Measurements from ENCODE around the gene KIF16B.

The KIF16B gene

GRCh38 chr20:16392346-16392745, 180.9 kb downstream of the KIF16B start:
- DNase-seq = no peak

DNA sequence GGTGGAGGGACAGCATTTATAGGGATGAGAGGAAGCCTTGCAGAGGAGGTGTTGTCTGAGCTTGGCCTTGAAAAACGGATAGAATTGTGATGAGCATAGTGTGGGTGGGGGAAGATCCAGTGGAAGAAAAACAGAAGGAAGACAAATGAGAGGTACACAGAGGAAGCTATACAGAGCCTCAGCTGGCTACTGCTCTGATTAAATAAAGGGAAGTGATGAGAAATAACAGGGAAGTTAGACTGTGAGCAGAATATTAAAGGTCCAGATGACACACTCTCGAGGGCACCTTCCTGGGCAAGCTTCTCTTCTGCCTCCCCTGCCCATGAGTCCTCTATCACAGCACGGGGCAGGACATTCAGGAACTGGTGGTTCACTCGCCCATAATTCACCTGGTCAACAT, 182.3 kb downstream of the KIF16B start:
- no peak for DNase-seq

DNA sequence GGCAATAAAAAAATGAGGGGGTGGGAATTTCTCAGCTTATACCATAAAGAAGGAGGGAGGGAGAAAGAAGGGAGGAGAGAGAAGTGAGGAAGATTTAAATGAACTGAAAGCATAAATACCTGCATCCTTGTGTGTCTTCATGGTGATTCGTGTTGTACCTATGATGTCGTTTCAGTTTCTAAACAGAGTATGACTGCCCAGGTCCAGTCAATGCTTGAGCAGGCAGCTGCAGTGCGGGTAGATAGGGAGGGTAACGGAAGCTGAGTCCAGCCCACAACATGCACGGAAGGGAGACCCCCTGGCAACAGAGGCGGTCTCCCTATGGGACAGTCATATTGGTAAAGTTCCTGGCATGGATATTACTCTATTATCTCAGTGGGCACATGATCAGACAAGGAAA, 184.5 kb downstream of the KIF16B start:
- DNase-seq = no peak

GRCh38 chr20:16387666-16388065, 185.6 kb downstream of the KIF16B start:
- no peak for DNase-seq

DNA sequence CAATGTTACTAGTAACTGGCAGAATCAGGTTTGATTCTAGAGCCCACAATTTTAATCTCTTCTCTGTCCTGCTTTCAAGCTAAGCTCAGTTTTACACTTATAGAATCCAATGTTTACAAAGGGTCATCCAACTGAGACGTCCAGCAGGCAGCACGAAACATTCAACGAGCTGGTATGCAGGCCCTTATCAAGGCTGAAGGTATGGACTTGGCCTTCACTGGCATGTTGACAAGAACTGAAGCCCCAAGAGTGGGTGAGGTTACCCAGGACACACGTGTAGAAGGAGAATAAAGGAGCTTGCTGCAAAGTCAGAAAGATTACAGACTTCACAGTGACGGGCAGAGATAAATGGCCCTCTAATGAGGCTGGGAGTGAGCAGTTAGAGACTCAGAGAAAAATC, 187.4 kb downstream of the KIF16B start:
- no peak for DNase-seq

GRCh38 chr20:16385462-16385861, 187.8 kb downstream of the KIF16B start:
- no peak for DNase-seq

DNA sequence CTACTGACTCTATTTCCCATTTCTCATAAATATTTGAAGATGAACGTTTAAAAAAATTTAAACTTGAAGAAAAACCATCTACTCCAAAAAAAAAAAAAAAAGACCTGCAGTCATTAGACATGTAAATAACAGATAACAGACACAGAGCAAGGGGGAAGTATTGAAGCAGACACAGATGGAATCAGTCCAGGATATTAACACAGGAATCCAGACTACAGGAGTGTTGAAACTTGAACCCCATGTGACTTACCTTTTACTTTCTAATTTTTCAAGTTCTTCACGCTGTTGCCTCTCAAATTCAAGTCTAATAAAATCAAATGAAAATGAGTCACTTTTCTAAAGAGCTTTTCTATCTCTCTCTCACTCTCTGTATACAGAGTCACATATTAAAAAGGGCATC, 191.8 kb downstream of the KIF16B start:
- no peak for DNase-seq

GRCh38 chr20:16378712-16379370, 194.4 kb downstream of the KIF16B start:
- DNase-seq = no peak

GRCh38 chr20:16378122-16378521, 195.1 kb downstream of the KIF16B start:
- DNase-seq = no peak

GRCh38 chr20:16369441-16369840, 203.8 kb downstream of the KIF16B start:
- DNase-seq = no peak

DNA sequence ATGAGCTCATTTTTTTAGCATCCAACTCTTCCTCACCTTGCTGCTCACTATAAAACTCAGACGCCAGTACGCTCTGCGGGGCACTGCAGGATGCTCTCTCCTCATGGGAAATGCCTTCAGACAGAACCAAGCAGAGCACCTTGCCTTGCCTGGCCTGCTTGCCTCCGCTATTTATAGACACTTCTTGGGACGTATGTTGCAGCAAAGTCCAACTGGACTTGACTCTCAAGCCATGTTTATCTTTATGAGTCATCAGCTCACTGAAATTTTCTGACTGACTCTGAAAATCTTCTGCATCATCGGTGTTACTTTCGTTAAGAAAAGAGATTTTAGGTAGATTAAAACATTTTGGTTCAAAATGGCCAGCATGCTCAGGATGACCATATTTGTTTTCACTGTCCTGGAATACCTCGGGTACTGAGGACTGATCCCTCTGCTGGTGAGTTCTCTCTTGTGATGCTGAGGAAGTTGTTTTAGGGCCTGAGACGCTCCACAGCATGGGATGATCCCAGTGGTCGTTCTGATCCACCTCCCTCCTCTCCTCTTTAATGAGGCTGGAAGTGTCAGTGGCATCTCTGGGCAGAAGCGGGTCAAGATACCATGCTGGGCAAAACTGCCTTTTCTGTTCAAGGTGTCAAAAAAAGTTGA, 204.5 kb downstream of the KIF16B start:
- DNase-seq = no peak

DNA sequence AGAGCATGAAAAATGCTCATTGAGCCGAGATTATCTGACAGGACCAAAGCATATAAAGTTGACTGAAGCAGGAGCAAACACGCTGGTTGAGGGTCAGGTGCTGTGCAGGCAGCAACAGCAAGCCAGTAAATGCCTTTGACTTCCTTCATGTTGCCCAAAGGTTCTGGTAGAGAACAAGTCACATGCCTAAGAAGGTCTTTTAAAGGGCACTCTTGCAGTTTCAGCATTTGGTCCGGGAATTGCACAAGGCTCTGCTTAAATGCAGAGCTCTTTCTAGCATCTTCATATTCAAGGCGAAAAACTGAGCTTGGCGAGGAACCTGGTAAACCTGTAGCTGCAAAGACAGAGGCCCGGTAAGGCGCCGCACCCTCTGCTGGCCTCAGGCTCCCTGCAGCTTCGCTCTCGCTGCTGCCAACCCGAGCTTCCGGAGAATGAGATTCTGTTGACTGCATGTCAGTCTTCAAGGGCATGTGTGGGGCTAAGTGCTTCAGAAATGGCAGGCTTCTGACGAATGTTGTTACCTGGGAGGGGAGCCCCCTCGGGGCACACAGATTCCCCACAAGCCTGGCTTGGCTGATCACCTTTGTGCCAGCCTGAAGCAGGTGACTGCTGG, 205.2 kb downstream of the KIF16B start:
- no peak for DNase-seq

GRCh38 chr20:16366529-16366928, 206.7 kb downstream of the KIF16B start:
- no peak for DNase-seq

DNA sequence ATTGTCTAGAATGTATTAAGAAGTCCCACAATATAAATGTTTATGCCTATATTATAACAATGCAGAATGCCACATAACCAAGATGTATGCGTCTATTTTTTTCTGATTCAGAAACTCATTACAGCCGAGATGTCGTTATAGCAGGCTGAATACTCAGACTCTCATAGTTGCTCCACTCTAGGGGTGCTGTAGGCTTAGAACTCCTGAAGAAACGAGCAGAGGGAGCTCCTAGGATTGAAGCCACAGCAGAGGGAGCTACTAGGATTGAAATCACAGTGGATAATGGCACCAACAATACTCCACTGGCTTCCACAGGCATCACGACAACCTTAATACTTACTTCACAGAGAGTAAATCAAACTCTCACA, 208.9 kb downstream of the KIF16B start:
- no peak for DNase-seq

- no peak for DNase-seq
These were observed 209.5 kb downstream of the KIF16B start for GRCh38 chr20:16363506-16364319.

DNA sequence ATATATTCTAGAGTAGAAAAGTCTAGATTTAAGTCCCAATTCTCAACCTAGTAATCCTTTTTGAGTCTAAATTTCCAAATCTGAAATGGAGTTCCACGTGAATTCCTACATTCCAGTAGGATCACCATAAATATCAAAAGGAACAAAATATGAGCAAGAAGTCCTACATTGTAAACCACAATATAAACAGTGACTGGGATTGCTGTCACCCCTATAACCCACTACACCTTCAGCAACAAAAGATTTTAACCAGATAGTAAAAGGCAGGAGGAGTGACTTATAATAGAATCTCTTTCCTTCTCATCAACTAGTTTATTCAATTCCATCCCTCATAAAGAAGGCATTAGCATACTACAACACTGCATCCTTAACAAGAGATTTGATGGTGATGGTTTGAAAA, 210.6 kb downstream of the KIF16B start:
- no peak for DNase-seq

DNA sequence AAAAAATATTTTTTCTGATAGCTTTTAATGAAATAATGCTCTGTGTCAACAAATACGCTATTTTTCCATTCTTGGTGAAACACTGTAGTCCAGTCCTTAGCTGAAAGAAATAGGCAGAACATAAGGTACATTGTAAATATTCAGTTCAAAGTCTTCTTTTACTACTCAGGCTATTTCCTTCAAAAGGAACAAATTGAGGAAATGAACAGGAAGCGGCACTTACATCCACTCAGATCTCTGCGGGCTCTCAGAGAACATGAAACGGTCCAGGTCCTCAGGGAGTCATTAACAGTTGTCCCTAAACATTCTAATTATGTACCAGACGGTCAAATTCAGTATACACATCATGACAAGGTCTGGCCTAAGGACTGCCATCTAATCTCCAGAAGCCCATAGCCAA, 212.6 kb downstream of the KIF16B start:
- DNase-seq = no peak

DNA sequence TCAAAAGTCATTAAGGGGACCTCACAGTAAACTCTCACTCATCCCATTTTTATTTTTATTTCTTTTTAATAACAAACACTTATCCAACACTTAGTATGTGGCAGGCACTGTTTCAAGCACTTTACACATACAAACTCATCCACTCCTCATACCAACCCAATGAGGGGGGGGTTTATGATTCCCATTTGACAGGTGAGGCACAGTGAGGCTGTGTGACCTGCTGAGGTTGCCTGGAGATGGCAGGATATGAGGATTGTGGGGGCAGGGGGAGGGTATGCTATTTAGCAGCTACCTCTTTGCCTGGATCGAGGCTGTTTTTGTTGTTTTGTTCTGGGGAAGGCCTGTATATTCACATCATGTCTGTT, 219.8 kb downstream of the KIF16B start:
- DNase-seq = no peak

- DNase-seq = no peak
These were observed 220.4 kb downstream of the KIF16B start for GRCh38 chr20:16352751-16353416.

GRCh38 chr20:16352321-16352720, 220.9 kb downstream of the KIF16B start:
- DNase-seq = no peak

DNA sequence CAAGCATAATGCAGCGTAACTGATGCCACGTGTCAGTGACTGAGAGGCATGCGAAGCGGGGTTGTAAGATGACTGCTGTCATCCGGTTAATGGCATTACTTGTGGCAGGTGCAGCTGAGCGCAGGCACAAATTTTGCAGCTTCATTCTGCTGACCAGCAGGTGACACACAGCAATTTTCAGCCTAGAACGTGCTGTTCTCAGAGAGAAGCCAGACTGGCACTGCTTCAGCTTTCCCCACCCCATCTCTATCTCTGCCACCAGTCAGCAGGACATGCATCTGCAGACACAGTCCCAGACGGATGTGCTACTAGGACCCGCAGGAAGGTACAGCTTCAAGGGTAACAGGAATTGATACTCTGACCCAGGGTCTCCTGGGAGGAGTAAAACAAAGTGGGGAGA, 221.8 kb downstream of the KIF16B start:
- DNase-seq = no peak

GRCh38 chr20:16350465-16350864, 222.8 kb downstream of the KIF16B start:
- DNase-seq = no peak
